ENCODE measurements around the gene SORBS1.

SORBS1 gene

GRCh38 chr10:95333997-95334804 is 227.0 kb downstream of the SORBS1 start:
- peaks cover 3% of the 10 kb centered on the region for H3K27me3 ChIP-seq (ENCODE audit: insufficient read depth, poor library complexity, severe bottlenecking)
- no peak for DNase-seq (ENCODE audit: low read depth in 1 of 2, low spot score in 1 of 2)
- H3K4me3 ChIP-seq (replicated peaks; ENCODE audit: insufficient read depth, low read length), result no peak overlapping the region
- H3K27ac ChIP-seq (replicated peaks), result no peak overlapping the region
- no peak for TF ChIP-seq POLR2AphosphoS5 (IDR thresholded peaks at IDR 0.05; ENCODE audit: low read depth)
- TF ChIP-seq SPI1 (IDR thresholded peaks at IDR 0.05; ENCODE audit: borderline replicate concordance, low read depth), result no peak
- TF ChIP-seq GABPA (IDR thresholded peaks at IDR 0.05; ENCODE audit: low read depth), result no peak
- TF ChIP-seq CTCF (IDR thresholded peaks at IDR 0.05; ENCODE audit: insufficient read depth, low read length), result no peak
- no peak for TF ChIP-seq REST (IDR thresholded peaks at IDR 0.05; ENCODE audit: insufficient replicate concordance, low read depth)

GRCh38 chr10:95332666-95333249 is 228.4 kb downstream of the SORBS1 start:
- H3K4me3 ChIP-seq (replicated peaks; ENCODE audit: insufficient read depth, low read length), result no peak overlapping the region
- DNase-seq (ENCODE audit: low read depth in 1 of 2, low spot score in 1 of 2), result no peak
- TF ChIP-seq SPI1 (IDR thresholded peaks at IDR 0.05; ENCODE audit: borderline replicate concordance, low read depth), result no peak
- TF ChIP-seq GABPA (IDR thresholded peaks at IDR 0.05; ENCODE audit: low read depth), result no peak
- TF ChIP-seq POLR2AphosphoS5 (IDR thresholded peaks at IDR 0.05; ENCODE audit: low read depth), result no peak
- TF ChIP-seq REST (IDR thresholded peaks at IDR 0.05; ENCODE audit: insufficient replicate concordance, low read depth), result no peak
- TF ChIP-seq CTCF (IDR thresholded peaks at IDR 0.05; ENCODE audit: insufficient read depth, low read length), result no peak
- peaks cover 3% of the 10 kb centered on the region for H3K27me3 ChIP-seq (ENCODE audit: insufficient read depth, poor library complexity, severe bottlenecking)
- no peak overlapping the region for H3K27ac ChIP-seq (replicated peaks)

GRCh38 chr10:95331596-95332130 is 229.5 kb downstream of the SORBS1 start:
- TF ChIP-seq SPI1 (IDR thresholded peaks at IDR 0.05; ENCODE audit: borderline replicate concordance, low read depth), result no peak
- no peak for TF ChIP-seq POLR2AphosphoS5 (IDR thresholded peaks at IDR 0.05; ENCODE audit: low read depth)
- TF ChIP-seq CTCF (IDR thresholded peaks at IDR 0.05; ENCODE audit: insufficient read depth, low read length), result no peak
- TF ChIP-seq REST (IDR thresholded peaks at IDR 0.05; ENCODE audit: insufficient replicate concordance, low read depth), result no peak
- TF ChIP-seq GABPA (IDR thresholded peaks at IDR 0.05; ENCODE audit: low read depth), result no peak
- DNase-seq (ENCODE audit: low read depth in 1 of 2, low spot score in 1 of 2), result no peak
- Histone ChIP-seq H3K4me3 (replicated peaks; ENCODE audit: insufficient read depth, low read length) (no peak overlapping the region), H3K27me3 (ENCODE audit: insufficient read depth, poor library complexity, severe bottlenecking) (peaks cover 3% of the 10 kb centered on the region), H3K27ac (replicated peaks) (no peak overlapping the region)
